SK-N-SH (cell line): ENCODE data around the gene BTBD16. TPM values are rescaled to one million over a fixed set of nuclear protein-coding genes. Genes with fewer than 3 reads are reported as not detected.
A peak's percentile ranks its signal among the peaks of the same experiment; 100 is the strongest.

Source experiments
- CTCF ChIA-PET: fragments of 300-600, 350-600 bp; formaldehyde crosslinking; extraction: SDS; loops from one replicate; lab custom pipeline; 2021; lab: Yijun Ruan, JAX
- POLR2A ChIA-PET: fragments of 350-600 bp; sonication (Branson Sonifier 250); formaldehyde crosslinking; extraction: SDS; loops from one replicate; lab custom pipeline; 2020; ENCODE audit warnings: antibody characterized with exemption, inconsistent platforms; lab: Yijun Ruan, JAX
- DNase-seq: peaks from one replicate; pipeline ENCODE4 v3.0.0; 2012
- H2AFZ ChIP-seq: fragments of 200-600 bp; sonication (generic); 2 replicates; pipeline ENCODE4 v1.8.1; 2016; ENCODE audit warnings: antibody characterized with exemption, mild to moderate bottlenecking, low read depth
- H3F3A ChIP-seq: fragments of 200-600 bp; sonication (generic); replicated peaks from 2 replicates; pipeline ENCODE3; 2016; ENCODE audit warnings: antibody characterized with exemption, mild to moderate bottlenecking; ENCODE audit not compliant: insufficient read depth
- H3K27ac ChIP-seq, 2 experiments: fragments of 200-500 bp in 1 of 2; fragments of 200-600 bp in 1 of 2; sonication (Bioruptor generic) in 1 of 2; sonication (generic), shearing (Covaris generic) in 1 of 2; 2 replicates each; pipeline versions ENCODE4 v1.5.1 to v1.6.1; 2014 to 2016; ENCODE audit warnings: low read depth in 2 of 2, inconsistent platforms in 1 of 2, low read length in 1 of 2, mild to moderate bottlenecking in 1 of 2, mixed read lengths in 1 of 2
- H3K27me3 ChIP-seq: fragments of 200-600 bp; sonication (generic), shearing (Covaris generic); 2 replicates; pipeline ENCODE4 v1.6.1; 2016; ENCODE audit warnings: mixed run types; ENCODE audit not compliant: insufficient read depth
- H3K36me3 ChIP-seq, 2 experiments: fragments of 200-500 bp in 1 of 2; fragments of 200-600 bp in 1 of 2; sonication (Bioruptor generic) in 1 of 2; sonication (generic) in 1 of 2; replicated peaks in 1 of 2; 2 replicates each; pipeline versions ENCODE3 to v1.5.1; 2014 to 2016; ENCODE audit warnings: low read length in 1 of 2, mild to moderate bottlenecking in 1 of 2; ENCODE audit not compliant: insufficient read depth in 2 of 2, control insufficient read depth in 1 of 2
- H3K4me1 ChIP-seq, 2 experiments: fragments of 200-500 bp in 1 of 2; fragments of 200-600 bp in 1 of 2; sonication (Bioruptor generic) in 1 of 2; sonication (generic), shearing (Covaris generic) in 1 of 2; 2 replicates each; pipeline versions ENCODE4 v1.5.1 to v1.6.1; 2014 to 2016; ENCODE audit warnings: low read depth in 1 of 2, low read length in 1 of 2, mixed run types in 1 of 2; ENCODE audit not compliant: insufficient read depth in 2 of 2, control insufficient read depth in 1 of 2
- H3K4me2 ChIP-seq: fragments of 200-600 bp; sonication (generic), shearing (Covaris generic); 2 replicates; pipeline ENCODE4 v1.6.1; 2017; ENCODE audit warnings: mixed run types
- H3K4me3 ChIP-seq, 2 experiments: fragments of 200-500 bp in 1 of 2; fragments of 200-600 bp in 1 of 2; sonication (Bioruptor generic) in 1 of 2; sonication (generic), shearing (Covaris generic) in 1 of 2; 2 replicates each; pipeline versions ENCODE4 v1.5.1 to v1.8.1; 2014 to 2016; ENCODE audit warnings: low read depth in 2 of 2, inconsistent platforms in 1 of 2, low read length in 1 of 2, mild to moderate bottlenecking in 1 of 2, mixed read lengths in 1 of 2, moderate library complexity in 1 of 2
- H3K79me2 ChIP-seq: fragments of 200-600 bp; sonication (generic); 2 replicates; pipeline ENCODE4 v1.8.1; 2017; ENCODE audit warnings: mild to moderate bottlenecking; ENCODE audit not compliant: insufficient read depth
- H3K9ac ChIP-seq: fragments of 200-600 bp; sonication (generic); 2 replicates; pipeline ENCODE4 v1.6.1; 2017; ENCODE audit warnings: mixed run types
- H3K9me2 ChIP-seq: fragments of 200-600 bp; sonication (generic); 2 replicates; pipeline ENCODE4 v1.6.1; 2017; ENCODE audit warnings: mixed run types
- H3K9me3 ChIP-seq: fragments of 200-600 bp; sonication (generic); 2 replicates; pipeline ENCODE4 v1.6.1; 2017; ENCODE audit warnings: mixed run types, mild to moderate bottlenecking, moderate library complexity
- H4K20me1 ChIP-seq: fragments of 200-600 bp; sonication (generic); 2 replicates; pipeline ENCODE4 v1.6.1; 2017; ENCODE audit warnings: mild to moderate bottlenecking, mixed run types; ENCODE audit not compliant: insufficient read depth
- CTCF ChIP-seq: fragments of 200-600 bp; sonication (generic); IDR thresholded peaks from 2 replicates; pipeline ENCODE4 v1.6.1; 2017; ENCODE audit warnings: antibody characterized with exemption, mild to moderate bottlenecking, moderate library complexity
- ELF1 ChIP-seq: IDR thresholded peaks from 2 replicates; pipeline ENCODE4 v1.4.0; 2012
- EP300 ChIP-seq, 2 experiments: IDR thresholded peaks; 2 replicates each; pipeline versions ENCODE4 v1.4.0 to v1.6.1; 2012; ENCODE audit warnings: borderline replicate concordance in 1 of 2, low read depth in 1 of 2, low read length in 1 of 2
- EZH2phosphoT487 ChIP-seq: fragments of 200-600 bp; sonication (generic); IDR thresholded peaks from 2 replicates; pipeline ENCODE4 v1.6.1; 2017; ENCODE audit warnings: low read depth, mixed run types, mild to moderate bottlenecking, antibody characterized with exemption, moderate library complexity, borderline replicate concordance
- FOXJ3 ChIP-seq: sonication (generic); formaldehyde crosslinking; IDR thresholded peaks from 2 replicates; pipeline ENCODE4 v1.5.1; 2020; ENCODE audit warnings: mild to moderate bottlenecking, missing genetic modification reagents
- FOXM1 ChIP-seq: IDR thresholded peaks from 2 replicates; pipeline ENCODE4 v1.4.0; 2012; ENCODE audit warnings: low read depth, mild to moderate bottlenecking
- GABPA ChIP-seq: IDR thresholded peaks from 2 replicates; pipeline ENCODE4 v1.4.0; 2012; ENCODE audit warnings: low read depth, mild to moderate bottlenecking
- GATA2 ChIP-seq: sonication (generic); formaldehyde crosslinking; IDR thresholded peaks from 2 replicates; pipeline ENCODE4 v1.5.0; 2020; ENCODE audit warnings: mild to moderate bottlenecking, missing genetic modification reagents
- JUND ChIP-seq: IDR thresholded peaks from 2 replicates; pipeline ENCODE4 v1.4.0; 2012
- NFIC ChIP-seq: IDR thresholded peaks from 2 replicates; pipeline ENCODE4 v1.4.0; 2012; ENCODE audit warnings: borderline replicate concordance
- RFX5 ChIP-seq: IDR thresholded peaks from 2 replicates; pipeline ENCODE4 v1.6.1; 2012; ENCODE audit warnings: mild to moderate bottlenecking, improper control_type of control experiment, low read length
- RXRA ChIP-seq: IDR thresholded peaks from 2 replicates; pipeline ENCODE4 v1.4.0; 2012; ENCODE audit warnings: low read depth, mild to moderate bottlenecking, borderline replicate concordance
- SIN3A ChIP-seq: IDR thresholded peaks from 2 replicates; pipeline ENCODE4 v1.6.1; 2012; ENCODE audit warnings: low read depth, mild to moderate bottlenecking, low read length, moderate library complexity, borderline replicate concordance
- SMC3 ChIP-seq: IDR thresholded peaks from 2 replicates; pipeline ENCODE4 v1.6.1; 2012; ENCODE audit warnings: low read depth, low read length, improper control_type of control experiment
- TAF1 ChIP-seq: IDR thresholded peaks from 2 replicates; pipeline ENCODE4 v1.6.1; 2012; ENCODE audit warnings: low read depth, mild to moderate bottlenecking, low read length, moderate library complexity, borderline replicate concordance
- TEAD4 ChIP-seq: IDR thresholded peaks from 2 replicates; pipeline ENCODE4 v1.4.0; 2012; ENCODE audit warnings: mild to moderate bottlenecking, borderline replicate concordance; ENCODE audit not compliant: insufficient read depth
- USF2 ChIP-seq: fragments of 150-350 bp; IDR thresholded peaks from 2 replicates; pipeline ENCODE4 v1.6.1; 2017; ENCODE audit warnings: antibody characterized with exemption, low read length, low read depth, borderline replicate concordance
- YY1 ChIP-seq: IDR thresholded peaks from 2 replicates; pipeline ENCODE4 v1.4.0; 2012; ENCODE audit warnings: low read depth, mild to moderate bottlenecking
- ZBTB33 ChIP-seq: IDR thresholded peaks from 2 replicates; pipeline ENCODE4 v1.4.0; 2012; ENCODE audit warnings: low read depth, borderline replicate concordance
- WGBS: methylation state at CpG from one replicate; pipeline ENCODE4 v1.1.6; 2017; ENCODE audit warnings: low lambda C conversion rate; 5-methylcytosine and 5-hydroxymethylcytosine counted together
- polyA plus RNA-seq, 3 experiments: library from polyadenylated mRNA; depleted of rRNA; stranded (reverse); fragments of >200 nt; gene quantifications; 2 replicates each; pipeline ENCODE4 v1.2.3, GENCODE V29; 2012
- TF ChIP-seq, protein P1 (sequence below): IDR thresholded peaks from 2 replicates; pipeline ENCODE4 v1.4.0; 2012; ENCODE audit warnings: low read depth
- TF ChIP-seq, protein P2 (sequence below): fragments of 150-350 bp; IDR thresholded peaks from 2 replicates; pipeline ENCODE4 v1.6.1; 2016; ENCODE audit warnings: mild to moderate bottlenecking, low read depth, low read length

BTBD16 gene
- polyA plus RNA-seq, 1 of the 3 experiments (the other 2 are of a cell fraction), result not detected

DNA sequence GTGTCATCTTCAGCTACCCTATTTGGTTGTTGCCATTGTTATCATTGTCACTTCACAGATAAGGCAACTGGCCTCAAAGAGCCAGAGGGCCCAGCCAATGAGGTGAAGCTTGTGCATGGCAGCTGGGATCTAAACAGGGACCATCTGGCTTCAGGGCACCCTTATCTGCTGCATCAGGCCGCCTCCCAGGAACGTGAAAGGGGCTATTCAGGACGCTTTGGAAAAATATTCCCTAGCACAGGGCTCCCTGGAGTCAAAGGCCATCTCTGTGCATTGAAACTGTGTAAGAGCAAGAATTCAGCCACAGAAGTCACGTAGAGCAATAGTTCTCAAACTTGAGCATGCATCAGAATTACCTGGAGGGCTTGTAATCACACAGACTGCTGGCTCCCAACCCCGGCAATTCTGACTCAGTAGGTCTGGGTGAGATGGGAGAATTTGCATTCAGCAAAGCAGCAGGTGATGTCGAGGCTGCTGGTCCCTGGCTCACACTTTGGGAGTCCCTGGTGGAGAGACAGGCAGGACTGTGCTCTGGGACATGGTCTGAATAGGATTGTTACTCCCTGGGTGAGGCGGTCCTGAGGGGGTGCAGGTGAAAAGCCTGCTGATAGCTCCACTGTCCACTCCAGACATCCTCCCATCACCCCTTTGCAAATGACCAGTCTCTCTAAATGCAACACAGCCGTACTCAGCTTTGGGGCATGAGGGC lies 81.9 kb downstream of the BTBD16 start:
- no peaks in the 10 kb centered on the region for H3K9me2 ChIP-seq
- no peaks in the 10 kb centered on the region; a peak in 1 of 4 replicates for H3K4me1 ChIP-seq
- H3K27ac ChIP-seq, result no peak overlapping the region
- no peaks in the 10 kb centered on the region for H3K9me3 ChIP-seq
- ChIA-PET POLR2A (no interaction called here), CTCF (interaction anchor here (1.1 to 2.9 kb wide), 5 partner anchors 9 to 213 kb away, joined by 3 to 12 read pairs (median 6); no protein-coding TSS in a partner anchor)
- no peak overlapping the region for H3K4me3 ChIP-seq
- TF ChIP-seq ELF1 (no peak), TAF1 (no peak), FOXJ3 (no peak), GABPA (no peak), JUND (no peak), RXRA (no peak), EP300 (IDR thresholded peaks at IDR 0.05; ENCODE audit: borderline replicate concordance in 1 of 2, low read depth in 1 of 2, low read length in 1 of 2) (no peak), NFIC (no peak), YY1 (no peak), CTCF (no peak), RFX5 (no peak), TEAD4 (no peak), USF2 (no peak), EZH2phosphoT487 (no peak)
- TF ChIP-seq, protein P1, sequence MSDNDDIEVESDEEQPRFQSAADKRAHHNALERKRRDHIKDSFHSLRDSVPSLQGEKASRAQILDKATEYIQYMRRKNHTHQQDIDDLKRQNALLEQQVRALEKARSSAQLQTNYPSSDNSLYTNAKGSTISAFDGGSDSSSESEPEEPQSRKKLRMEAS, result no peak
- H3K27me3 ChIP-seq, result no peaks in the 10 kb centered on the region
- H2AFZ ChIP-seq, result no peak overlapping the region
- no peaks in the 10 kb centered on the region for H3K79me2 ChIP-seq
- no peaks in the 10 kb centered on the region for H3F3A ChIP-seq
- H3K36me3 ChIP-seq, result no peaks in the 10 kb centered on the region
- 21% methylated on average over 4 of the region's 8 CpGs for WGBS
- no peak overlapping the region for H3K4me2 ChIP-seq
- H3K9ac ChIP-seq, result no peak overlapping the region
- H4K20me1 ChIP-seq, result no peaks in the 10 kb centered on the region
- peak; percentile 25 for DNase-seq

DNA sequence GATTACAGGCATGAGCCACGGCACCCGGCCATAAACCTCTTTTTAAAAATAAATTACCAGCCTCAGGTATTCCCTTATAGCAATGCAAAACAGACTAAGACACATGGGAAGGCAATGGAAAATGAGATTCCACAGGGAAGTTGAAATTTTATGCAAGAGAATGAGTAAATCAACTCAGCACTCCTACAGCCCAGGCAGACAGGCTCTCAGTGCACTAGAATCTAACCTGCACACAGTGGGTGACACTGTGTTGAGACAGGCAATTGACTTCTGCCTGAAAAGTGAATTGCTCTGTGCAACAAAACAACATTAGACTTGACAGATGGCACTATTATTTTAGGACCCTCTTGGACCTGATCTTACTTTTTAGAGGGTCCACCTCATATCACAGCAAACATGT lies 83.3 kb downstream of the BTBD16 start:
- Histone ChIP-seq H3K27ac (no peak overlapping the region), H3K9me2 (no peaks in the 10 kb centered on the region), H3K27me3 (no peaks in the 10 kb centered on the region), H3K36me3 (no peaks in the 10 kb centered on the region), H3K9ac (no peak overlapping the region), H3K4me3 (no peak overlapping the region), H3K4me2 (no peak overlapping the region), H3F3A (no peaks in the 10 kb centered on the region), H3K9me3 (no peaks in the 10 kb centered on the region), H4K20me1 (no peaks in the 10 kb centered on the region), H2AFZ (no peak overlapping the region), H3K79me2 (no peaks in the 10 kb centered on the region), H3K4me1 (no peaks in the 10 kb centered on the region; a peak in 1 of 4 replicates)
- ChIA-PET POLR2A (no interaction called here), CTCF (interaction anchor here (1.5 to 2.9 kb wide), 2 partner anchors 11 to 65 kb away, joined by 3 to 12 read pairs; no protein-coding TSS in a partner anchor)
- WGBS, result 56% methylated on average over 2 of the region's 2 CpGs
- no peak for DNase-seq
- no peak for TF ChIP-seq FOXM1
- TF ChIP-seq RFX5, result no peak
- TF ChIP-seq NFIC, result no peak
- TF ChIP-seq ZBTB33, result no peak
- TF ChIP-seq, protein P2, sequence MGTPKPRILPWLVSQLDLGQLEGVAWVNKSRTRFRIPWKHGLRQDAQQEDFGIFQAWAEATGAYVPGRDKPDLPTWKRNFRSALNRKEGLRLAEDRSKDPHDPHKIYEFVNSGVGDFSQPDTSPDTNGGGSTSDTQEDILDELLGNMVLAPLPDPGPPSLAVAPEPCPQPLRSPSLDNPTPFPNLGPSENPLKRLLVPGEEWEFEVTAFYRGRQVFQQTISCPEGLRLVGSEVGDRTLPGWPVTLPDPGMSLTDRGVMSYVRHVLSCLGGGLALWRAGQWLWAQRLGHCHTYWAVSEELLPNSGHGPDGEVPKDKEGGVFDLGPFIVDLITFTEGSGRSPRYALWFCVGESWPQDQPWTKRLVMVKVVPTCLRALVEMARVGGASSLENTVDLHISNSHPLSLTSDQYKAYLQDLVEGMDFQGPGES, result no peak
- TF ChIP-seq GATA2 (CRISPR knock-in tag), result no peak
- no peak for TF ChIP-seq EP300 (IDR thresholded peaks at IDR 0.05; ENCODE audit: borderline replicate concordance in 1 of 2, low read depth in 1 of 2, low read length in 1 of 2)
- TF ChIP-seq TAF1, result no peak
- no peak for TF ChIP-seq SMC3
- no peak for TF ChIP-seq SIN3A
- no peak for TF ChIP-seq FOXJ3
